H1 (cell line): ENCODE results near the gene KRTAP10-12.

Source experiments
- ATF3 ChIP-seq: IDR thresholded peaks from 2 replicates; pipeline ENCODE4 v1.6.1; 2011; ENCODE audit warnings: low read depth, mild to moderate bottlenecking, low read length; ENCODE audit not compliant: insufficient read depth
- BACH1 ChIP-seq: IDR thresholded peaks from 2 replicates; pipeline ENCODE4 v1.6.1; 2012; ENCODE audit warnings: low read length, improper control_type of control experiment
- CTCF ChIP-seq, 3 experiments: IDR thresholded peaks; 1 replicate in 2 of 3; 2 replicates in 1 of 3; pipeline versions ENCODE4 v1.5.1 to v1.6.1; 2011; ENCODE audit warnings: low read length in 3 of 3, mild to moderate bottlenecking in 3 of 3, inconsistent platforms in 2 of 3, low read depth in 1 of 3, moderate library complexity in 1 of 3; ENCODE audit not compliant: insufficient read depth in 1 of 3; ENCODE audit errors: control extremely low read depth in 1 of 3
- EP300 ChIP-seq, 2 experiments: IDR thresholded peaks; 1 replicate in 1 of 2; 2 replicates in 1 of 2; pipeline ENCODE4 v1.6.1; 2011 to 2012; ENCODE audit warnings: low read depth in 2 of 2, low read length in 2 of 2, mild to moderate bottlenecking in 2 of 2, borderline replicate concordance in 1 of 2, inconsistent platforms in 1 of 2, moderate library complexity in 1 of 2
- EZH2 ChIP-seq: fragments of 200-600 bp; sonication (generic); IDR thresholded peaks from 2 replicates; pipeline ENCODE4 v1.7.1; 2012; ENCODE audit warnings: low read depth, mild to moderate bottlenecking, moderate library complexity, low read length, inconsistent platforms; ENCODE audit not compliant: severe bottlenecking
- FOSL1 ChIP-seq: IDR thresholded peaks from 2 replicates; pipeline ENCODE4 v1.6.1; 2011; ENCODE audit warnings: mild to moderate bottlenecking, low read depth, low read length, moderate library complexity; ENCODE audit not compliant: insufficient read depth
- GABPA ChIP-seq: IDR thresholded peaks from 2 replicates; pipeline ENCODE4 v1.6.1; 2011; ENCODE audit warnings: mild to moderate bottlenecking, low read length, moderate library complexity, borderline replicate concordance; ENCODE audit not compliant: insufficient read depth
- JUN ChIP-seq: IDR thresholded peaks from 2 replicates; pipeline ENCODE4 v1.6.1; 2011; ENCODE audit warnings: low read depth, mild to moderate bottlenecking, improper control_type of control experiment, low read length
- MAX ChIP-seq: IDR thresholded peaks from 2 replicates; pipeline ENCODE4 v1.6.1; 2012; ENCODE audit warnings: inconsistent platforms
- POLR2A ChIP-seq, 2 experiments: IDR thresholded peaks; 1 replicate in 1 of 2; 2 replicates in 1 of 2; pipeline ENCODE4 v1.6.1; 2011; ENCODE audit warnings: low read depth in 2 of 2, low read length in 2 of 2, mild to moderate bottlenecking in 2 of 2; ENCODE audit errors: control extremely low read depth in 1 of 2
- POLR2AphosphoS5 ChIP-seq: IDR thresholded peaks from 2 replicates; pipeline ENCODE4 v1.6.1; 2011; ENCODE audit warnings: low read depth, low read length
- RNF2 ChIP-seq: fragments of 200-900, 300-1000 bp; sonication (generic); IDR thresholded peaks from 2 replicates; pipeline ENCODE4 v1.7.1; 2016; ENCODE audit warnings: borderline replicate concordance, low read depth, mild to moderate bottlenecking, antibody characterized with exemption, low read length; ENCODE audit not compliant: poor library complexity, severe bottlenecking; ENCODE audit errors: missing control alignments
- TAF1 ChIP-seq: IDR thresholded peaks from 2 replicates; pipeline ENCODE4 v1.6.1; 2011; ENCODE audit warnings: mild to moderate bottlenecking, low read depth, low read length
- TBP ChIP-seq: IDR thresholded peaks from 2 replicates; pipeline ENCODE4 v1.6.1; 2011; ENCODE audit warnings: low read depth, low read length, improper control_type of control experiment

- TF ChIP-seq FOSL1 = no peak
- TF ChIP-seq GABPA = no peak
- TF ChIP-seq POLR2A (IDR thresholded peaks at IDR 0.05; ENCODE audit: control extremely low read depth in 1 of 2, low read depth in 2 of 2, low read length in 2 of 2) = no peak
- TF ChIP-seq CTCF (IDR thresholded peaks at IDR 0.05; ENCODE audit: control extremely low read depth in 1 of 3, insufficient read depth in 1 of 3, low read depth in 1 of 3, low read length in 3 of 3) = peak; percentile 64 to 86 (median 69)
- no peak for TF ChIP-seq POLR2AphosphoS5
- TF ChIP-seq RNF2 = no peak
- TF ChIP-seq MAX = no peak
- TF ChIP-seq TBP = 0 out of 2 replicates have a peak, but pooled peaks have one; percentile 16
- no peak for TF ChIP-seq ATF3
- no peak for TF ChIP-seq BACH1
- no peak for TF ChIP-seq TAF1
- TF ChIP-seq JUN = no peak
- no peak for TF ChIP-seq EP300 (IDR thresholded peaks at IDR 0.05; ENCODE audit: borderline replicate concordance in 1 of 2, low read depth in 2 of 2, low read length in 2 of 2)
- TF ChIP-seq EZH2 = no peak
Measured at GRCh38 chr21:44718571-44718970, 21.6 kb downstream of the KRTAP10-12 start.
